ENCODE results near the gene PUM1.

DNA sequence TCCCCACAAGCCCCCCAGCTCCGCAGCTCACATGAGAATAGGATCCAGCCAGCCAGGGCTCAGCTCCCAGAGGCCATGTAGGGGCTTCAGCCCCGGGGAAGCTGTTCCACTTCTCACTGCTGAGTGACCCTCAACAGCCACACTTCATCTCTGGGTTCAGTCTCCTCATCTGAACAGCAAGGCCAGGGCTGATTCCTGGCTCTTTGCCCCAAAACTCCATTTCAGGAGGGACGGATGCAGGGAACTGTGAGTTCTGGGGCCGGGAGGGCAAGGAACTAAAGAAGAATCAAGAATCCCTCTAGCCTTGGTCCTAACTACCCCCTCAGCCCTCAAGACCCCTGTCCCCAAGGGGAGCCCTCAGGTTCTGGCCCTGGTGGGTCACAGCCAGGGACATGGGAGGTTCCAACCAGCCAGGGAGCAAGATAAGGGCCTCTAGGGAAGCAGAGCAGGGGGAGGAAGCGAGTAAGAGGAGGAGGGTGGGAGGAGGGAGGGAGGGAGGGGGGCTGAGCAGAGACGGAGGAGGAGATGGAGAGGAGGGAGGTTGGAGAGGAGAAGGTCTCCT lies 170.1 kb downstream of the PUM1 start:
- no peak for TF ChIP-seq POLR2AphosphoS5 (IDR thresholded peaks at IDR 0.05; ENCODE audit: low read depth, low read length)
- no peak for TF ChIP-seq SIN3A (IDR thresholded peaks at IDR 0.05; ENCODE audit: borderline replicate concordance, insufficient read depth, low read length)
- TF ChIP-seq, protein P1, sequence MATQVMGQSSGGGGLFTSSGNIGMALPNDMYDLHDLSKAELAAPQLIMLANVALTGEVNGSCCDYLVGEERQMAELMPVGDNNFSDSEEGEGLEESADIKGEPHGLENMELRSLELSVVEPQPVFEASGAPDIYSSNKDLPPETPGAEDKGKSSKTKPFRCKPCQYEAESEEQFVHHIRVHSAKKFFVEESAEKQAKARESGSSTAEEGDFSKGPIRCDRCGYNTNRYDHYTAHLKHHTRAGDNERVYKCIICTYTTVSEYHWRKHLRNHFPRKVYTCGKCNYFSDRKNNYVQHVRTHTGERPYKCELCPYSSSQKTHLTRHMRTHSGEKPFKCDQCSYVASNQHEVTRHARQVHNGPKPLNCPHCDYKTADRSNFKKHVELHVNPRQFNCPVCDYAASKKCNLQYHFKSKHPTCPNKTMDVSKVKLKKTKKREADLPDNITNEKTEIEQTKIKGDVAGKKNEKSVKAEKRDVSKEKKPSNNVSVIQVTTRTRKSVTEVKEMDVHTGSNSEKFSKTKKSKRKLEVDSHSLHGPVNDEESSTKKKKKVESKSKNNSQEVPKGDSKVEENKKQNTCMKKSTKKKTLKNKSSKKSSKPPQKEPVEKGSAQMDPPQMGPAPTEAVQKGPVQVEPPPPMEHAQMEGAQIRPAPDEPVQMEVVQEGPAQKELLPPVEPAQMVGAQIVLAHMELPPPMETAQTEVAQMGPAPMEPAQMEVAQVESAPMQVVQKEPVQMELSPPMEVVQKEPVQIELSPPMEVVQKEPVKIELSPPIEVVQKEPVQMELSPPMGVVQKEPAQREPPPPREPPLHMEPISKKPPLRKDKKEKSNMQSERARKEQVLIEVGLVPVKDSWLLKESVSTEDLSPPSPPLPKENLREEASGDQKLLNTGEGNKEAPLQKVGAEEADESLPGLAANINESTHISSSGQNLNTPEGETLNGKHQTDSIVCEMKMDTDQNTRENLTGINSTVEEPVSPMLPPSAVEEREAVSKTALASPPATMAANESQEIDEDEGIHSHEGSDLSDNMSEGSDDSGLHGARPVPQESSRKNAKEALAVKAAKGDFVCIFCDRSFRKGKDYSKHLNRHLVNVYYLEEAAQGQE (IDR thresholded peaks at IDR 0.05; ENCODE audit: insufficient read depth in 1 of 2, low read depth in 2 of 2, low read length in 2 of 2) = no peak
- no peak for TF ChIP-seq FOXP2 (optimal IDR thresholded peaks at IDR 0.05; ENCODE audit: borderline replicate concordance, extremely low read depth, extremely low read length, insufficient read depth)

Data from PFSK-1 (cell line).